SHP77 treated with DMSO at 0.1 percent for 48 hours (cell line): ENCODE measurements around the gene ARHGEF1.

Experiments used
- DNase-seq: peaks from one replicate; lab custom pipeline; 2025; lab: John Stamatoyannopoulos, UW

ARHGEF1 gene

DNA sequence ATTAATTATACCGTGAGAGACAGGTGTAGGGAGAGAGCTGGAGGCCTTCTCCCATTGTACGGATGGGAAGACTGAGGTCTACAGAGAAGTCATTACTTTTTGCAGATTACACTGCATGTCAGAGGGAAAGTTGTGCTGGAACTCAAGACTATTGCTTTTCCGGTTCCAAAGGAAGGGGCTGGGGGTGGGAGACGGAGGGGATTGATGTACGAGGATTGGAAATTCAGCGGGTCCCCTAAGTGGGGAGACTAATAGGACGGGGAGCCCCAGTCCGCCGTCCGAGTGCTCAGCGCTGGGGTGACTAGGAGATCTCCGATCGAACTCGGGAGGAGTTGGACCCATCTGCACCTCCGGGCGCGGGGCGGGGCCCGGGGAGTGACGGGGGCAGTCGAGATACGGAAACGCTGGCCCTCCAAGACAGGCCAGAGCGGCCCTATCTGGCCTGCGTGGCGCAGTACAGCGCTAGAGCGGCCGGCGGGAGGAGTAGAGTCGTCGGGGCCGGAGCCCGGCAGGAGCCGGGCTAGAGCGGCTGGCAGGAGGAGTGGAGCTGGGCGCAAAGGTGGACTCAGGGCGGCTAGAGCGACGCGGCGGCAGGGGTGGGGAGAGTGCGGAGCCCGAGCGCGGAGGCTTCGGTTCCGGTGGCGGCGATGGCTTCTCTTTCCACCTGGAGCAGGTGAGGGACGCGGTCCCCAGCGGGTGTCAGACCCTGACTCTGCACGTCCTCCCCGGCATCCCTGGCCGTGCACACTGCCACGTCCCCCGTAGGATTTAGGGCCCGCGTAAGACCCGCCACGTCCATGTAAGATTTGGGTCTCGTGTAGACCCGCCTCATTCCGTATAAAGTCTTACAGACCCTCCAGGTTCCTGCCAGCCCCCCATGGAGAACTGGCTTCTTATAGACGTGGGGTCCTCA lies 1.1 kb downstream of the ARHGEF1 start:
- peak; percentile 90 for DNase-seq

DNA sequence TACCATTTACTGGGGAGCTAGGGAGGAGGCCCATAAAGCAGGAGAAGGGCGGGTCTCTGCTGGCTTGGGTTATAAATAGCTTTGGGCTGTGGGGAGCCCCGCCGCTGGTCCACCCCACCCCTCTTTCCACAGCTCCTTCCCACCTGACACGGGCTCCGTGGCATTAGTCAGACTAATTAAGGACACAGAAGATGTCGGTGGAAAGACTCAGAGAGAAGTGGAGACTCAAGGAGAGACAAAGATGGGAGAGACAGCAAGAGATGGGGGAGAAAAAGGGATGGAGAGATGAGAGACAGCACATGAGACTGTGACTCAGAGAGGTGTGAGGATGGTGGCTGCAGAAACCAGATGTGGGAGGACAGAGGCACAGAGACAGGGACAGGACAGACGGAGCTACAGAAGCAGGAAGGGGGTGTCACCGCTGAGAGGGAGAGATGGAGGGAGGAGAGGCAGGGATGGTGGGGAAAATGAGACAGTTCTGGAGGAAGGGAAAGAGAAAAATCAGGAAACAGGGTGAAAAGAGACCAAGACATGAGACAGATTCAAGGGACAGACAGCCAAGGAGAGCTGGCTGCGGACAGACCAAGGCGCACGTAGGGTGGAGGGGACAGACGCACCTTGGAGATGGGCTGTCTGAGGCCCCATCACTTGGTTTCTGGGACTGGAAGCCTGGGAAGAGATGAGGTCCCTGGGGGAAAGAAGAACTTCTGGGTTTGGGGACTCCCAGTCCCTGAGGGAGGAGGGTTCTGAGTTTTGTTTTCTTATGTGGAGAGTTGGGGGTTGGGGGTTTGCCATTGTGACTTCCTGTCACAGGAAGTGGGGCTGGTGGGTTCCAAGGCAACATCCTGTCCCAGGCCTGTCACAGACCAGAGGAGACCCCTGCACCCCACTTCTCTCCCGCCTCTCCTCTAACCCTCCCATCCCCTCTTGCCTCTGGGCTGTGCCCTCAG lies 4.1 kb downstream of the ARHGEF1 start:
- no peak for DNase-seq

DNA sequence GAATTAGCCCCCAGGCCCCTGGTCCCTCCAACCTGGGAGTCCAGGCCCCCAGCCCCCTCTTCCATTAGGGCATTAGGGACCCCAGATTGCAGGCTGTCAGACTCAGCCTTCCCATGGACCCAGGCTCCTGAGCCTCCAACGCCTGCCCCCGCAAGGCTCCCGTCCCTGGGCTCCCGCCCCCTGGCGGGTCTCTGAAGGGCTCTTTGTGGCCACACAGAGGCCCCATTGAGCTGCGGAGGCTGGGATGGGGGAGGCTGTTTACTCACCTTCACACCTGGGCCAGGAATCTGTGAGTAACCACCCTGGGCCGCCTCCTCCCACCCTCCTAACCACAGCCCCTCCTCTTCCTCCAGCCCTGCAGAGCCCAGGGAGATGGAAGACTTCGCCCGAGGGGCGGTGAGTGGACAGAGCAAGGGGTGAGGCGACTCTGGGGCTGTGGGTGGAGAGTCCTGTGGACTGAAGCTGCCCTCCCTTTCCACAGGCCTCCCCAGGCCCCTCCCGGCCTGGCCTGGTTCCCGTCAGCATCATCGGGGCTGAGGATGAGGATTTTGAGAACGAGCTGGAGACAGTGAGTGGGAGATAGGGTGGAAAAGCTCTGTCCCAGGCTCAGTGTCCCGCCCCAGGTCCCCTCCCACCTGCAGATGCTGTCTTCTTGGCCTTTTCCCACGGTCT lies 4.9 kb downstream of the ARHGEF1 start:
- no peak for DNase-seq

GRCh38 chr19:41888926-41889325 lies 5.9 kb downstream of the ARHGEF1 start:
- no peak for DNase-seq

- no peak for DNase-seq
Observed at GRCh38 chr19:41889896-41890295, 6.9 kb downstream of the ARHGEF1 start.

- no peak for DNase-seq
Observed at GRCh38 chr19:41890936-41891335, 8.0 kb downstream of the ARHGEF1 start.

- no peak for DNase-seq
Observed at GRCh38 chr19:41892173-41892902, 9.4 kb downstream of the ARHGEF1 start.

- no peak for DNase-seq
Observed at GRCh38 chr19:41893899-41894298, 10.9 kb downstream of the ARHGEF1 start.

DNA sequence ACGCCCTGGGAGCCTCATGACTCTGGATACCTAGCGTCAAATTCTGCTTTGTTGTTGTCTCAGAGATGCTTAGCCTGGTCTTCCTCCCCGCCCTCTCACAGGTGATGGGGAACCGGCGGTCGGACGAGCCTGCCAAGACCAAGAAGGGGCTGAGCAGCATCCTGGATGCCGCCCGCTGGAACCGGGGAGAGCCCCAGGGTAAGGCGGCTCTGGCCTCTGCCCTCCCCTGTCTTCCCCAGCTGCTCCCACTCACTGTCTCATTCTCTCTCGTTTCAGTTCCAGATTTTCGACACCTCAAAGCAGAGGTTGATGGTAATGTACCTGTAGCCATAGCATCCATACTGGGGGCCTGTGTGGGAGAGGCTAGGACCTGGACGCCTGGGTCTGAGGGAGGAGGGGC lies 11.4 kb downstream of the ARHGEF1 start:
- no peak for DNase-seq

DNA sequence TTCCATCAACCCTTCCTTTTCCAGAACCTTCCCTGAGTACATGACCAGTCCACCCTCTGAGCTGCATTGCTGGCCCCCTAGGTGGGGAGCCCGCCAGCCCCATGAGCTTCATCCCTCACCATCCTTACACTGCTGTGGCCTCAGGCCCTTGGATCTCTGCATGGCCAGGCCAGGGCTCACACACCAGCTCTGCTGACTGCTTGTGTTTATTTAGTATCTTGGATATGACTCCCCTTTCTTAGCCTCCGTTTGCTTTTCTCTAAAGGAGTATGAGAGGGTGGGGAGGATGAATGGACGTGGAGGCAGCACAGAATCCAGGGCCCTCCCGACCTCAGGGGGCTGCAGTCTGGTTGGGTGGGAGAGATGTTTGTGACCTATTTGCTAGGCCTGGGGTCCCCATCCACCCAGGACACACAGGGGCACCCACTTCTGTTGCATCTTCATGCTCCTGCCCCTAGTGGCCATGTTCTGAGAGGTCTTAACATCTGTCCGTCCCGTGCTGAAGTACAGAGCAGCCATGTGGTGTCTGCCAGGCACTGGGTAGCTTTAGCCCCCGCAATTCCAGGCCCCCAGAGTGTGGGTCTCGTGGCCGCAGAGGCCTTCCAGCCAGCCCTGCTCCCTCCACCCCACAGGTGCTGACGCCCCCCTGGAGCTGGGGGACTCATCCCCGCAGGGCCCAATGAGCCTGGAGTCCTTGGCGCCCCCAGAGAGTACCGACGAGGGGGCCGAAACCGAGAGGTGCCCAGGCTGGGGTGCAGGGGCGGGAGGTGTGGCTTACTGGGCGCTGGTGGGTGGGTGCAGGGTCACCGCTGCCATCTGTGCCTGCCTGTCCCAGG lies 13.0 kb downstream of the ARHGEF1 start:
- DNase-seq = no peak

DNA sequence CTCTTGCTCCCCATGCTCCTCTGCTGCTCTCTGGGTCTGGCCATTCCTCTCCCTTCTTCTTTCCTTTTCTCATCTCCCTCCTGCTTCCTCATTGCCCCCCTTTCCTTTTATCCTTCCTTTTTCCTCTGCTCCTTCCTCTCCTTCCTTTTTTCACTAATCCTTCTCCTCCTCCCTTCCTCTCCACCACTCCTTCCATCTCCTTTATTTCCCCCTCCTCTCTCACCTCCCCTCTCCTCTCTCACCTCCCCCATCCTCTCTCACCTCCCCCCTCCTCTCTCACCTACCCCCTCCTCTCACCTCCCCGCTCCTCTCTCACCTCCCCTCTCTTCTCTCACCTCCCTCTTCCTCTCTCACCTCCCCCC lies 13.6 kb downstream of the ARHGEF1 start:
- no peak for DNase-seq

GRCh38 chr19:41897181-41897580 lies 14.2 kb downstream of the ARHGEF1 start:
- no peak for DNase-seq

DNA sequence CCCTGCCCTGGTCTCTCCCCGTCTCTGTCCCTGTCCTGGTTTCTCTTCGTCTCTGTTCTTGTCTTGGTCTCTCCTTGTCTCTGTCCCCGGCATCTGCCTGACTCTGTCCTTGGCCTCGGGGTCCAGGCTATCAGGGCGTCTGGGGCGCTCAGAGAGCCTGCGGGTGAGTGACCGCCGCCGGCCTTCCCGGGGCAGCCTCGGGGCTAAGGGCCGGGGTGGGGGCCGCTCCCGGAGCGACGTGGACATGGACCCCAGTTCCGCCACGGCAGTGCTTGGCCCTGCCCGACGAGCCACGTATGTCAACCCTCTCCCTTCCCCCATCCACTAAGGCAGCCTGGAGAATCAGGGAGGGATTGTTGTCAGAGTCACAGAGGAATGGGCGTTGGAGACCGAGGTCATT lies 14.8 kb downstream of the ARHGEF1 start:
- no peak for DNase-seq

GRCh38 chr19:41898235-41898634 lies 15.3 kb downstream of the ARHGEF1 start:
- no peak for DNase-seq

- no peak for DNase-seq
Observed at GRCh38 chr19:41901707-41902360, 18.9 kb downstream of the ARHGEF1 start.

DNA sequence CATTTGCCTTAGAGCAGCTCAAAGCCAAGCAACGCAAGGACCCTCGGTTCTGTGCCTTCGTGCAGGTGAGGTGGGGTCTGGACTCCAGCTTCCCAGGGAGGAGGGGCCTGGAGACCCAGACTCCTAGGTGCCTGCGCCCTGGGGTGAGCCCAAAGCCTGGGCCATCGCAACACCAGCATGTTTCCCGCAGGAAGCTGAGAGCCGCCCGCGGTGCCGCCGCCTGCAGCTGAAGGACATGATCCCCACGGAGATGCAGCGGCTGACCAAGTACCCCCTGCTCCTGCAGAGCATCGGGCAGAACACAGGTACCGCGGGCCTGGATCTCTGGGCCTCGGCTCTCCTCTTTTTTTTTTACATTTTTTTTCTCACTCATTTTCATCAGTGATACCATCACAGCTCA lies 19.6 kb downstream of the ARHGEF1 start:
- no peak for DNase-seq

DNA sequence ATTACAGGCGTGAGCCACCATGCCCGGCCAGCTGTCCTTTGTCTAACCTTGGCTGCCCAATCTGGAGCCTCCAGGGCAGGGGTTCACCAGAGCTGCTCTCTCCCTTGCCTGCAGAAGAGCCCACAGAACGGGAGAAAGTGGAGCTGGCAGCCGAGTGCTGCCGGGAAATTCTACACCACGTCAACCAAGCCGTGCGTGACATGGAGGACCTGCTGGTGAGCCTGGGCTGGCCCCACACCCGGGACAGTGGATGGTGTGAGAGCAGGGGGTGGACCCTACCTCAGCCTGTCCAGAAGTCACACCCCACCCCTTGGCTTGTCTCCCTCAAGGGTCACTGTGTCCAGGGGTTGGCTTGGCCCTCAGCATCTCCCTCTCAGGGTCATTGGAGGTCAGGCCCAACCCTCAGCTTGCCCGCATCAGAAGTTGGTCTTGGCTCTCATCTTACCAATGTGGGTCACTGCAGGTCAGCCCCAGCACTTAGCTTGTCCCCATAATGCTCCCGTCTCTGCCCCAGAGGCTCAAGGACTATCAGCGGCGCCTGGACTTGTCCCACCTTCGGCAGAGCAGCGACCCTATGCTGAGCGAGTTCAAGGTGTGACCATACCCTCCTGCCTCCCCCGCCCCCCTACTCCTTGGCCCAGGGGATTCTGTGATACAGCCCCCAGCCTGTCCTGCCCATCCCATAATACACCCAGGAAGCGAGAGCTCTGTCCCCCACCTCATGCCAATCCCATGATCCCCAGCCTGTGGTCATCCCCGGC lies 20.4 kb downstream of the ARHGEF1 start:
- DNase-seq = no peak

- DNase-seq = peak; percentile 29
Observed at GRCh38 chr19:41904118-41904870, 21.3 kb downstream of the ARHGEF1 start.
